ENCODE measurements around the gene GPR153. TPM values are rescaled to one million over a fixed set of nuclear protein-coding genes. Genes with fewer than 3 reads are reported as not detected.

The GPR153 gene
- total RNA-seq, 3 donors from 2014 or later (not counting 1 experiment from before 2014, with no cell fraction given), result 8.5 to 9.7 (median 8.7) TPM

- H3K27ac ChIP-seq (ENCODE audit: low read length), result no peak overlapping the region
- H3K4me1 ChIP-seq (ENCODE audit: control insufficient read depth, insufficient read depth, low read length), result peaks cover 49% of the 10 kb centered on the region
- H3K36me3 Mint-ChIP-seq, result no peaks in the 10 kb centered on the region
- no peak overlapping the region for H3K27ac Mint-ChIP-seq
- DNase-seq, result no peak
- H3K9me3 Mint-ChIP-seq, result no peaks in the 10 kb centered on the region
- TF ChIP-seq, protein P1, sequence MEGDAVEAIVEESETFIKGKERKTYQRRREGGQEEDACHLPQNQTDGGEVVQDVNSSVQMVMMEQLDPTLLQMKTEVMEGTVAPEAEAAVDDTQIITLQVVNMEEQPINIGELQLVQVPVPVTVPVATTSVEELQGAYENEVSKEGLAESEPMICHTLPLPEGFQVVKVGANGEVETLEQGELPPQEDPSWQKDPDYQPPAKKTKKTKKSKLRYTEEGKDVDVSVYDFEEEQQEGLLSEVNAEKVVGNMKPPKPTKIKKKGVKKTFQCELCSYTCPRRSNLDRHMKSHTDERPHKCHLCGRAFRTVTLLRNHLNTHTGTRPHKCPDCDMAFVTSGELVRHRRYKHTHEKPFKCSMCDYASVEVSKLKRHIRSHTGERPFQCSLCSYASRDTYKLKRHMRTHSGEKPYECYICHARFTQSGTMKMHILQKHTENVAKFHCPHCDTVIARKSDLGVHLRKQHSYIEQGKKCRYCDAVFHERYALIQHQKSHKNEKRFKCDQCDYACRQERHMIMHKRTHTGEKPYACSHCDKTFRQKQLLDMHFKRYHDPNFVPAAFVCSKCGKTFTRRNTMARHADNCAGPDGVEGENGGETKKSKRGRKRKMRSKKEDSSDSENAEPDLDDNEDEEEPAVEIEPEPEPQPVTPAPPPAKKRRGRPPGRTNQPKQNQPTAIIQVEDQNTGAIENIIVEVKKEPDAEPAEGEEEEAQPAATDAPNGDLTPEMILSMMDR (IDR thresholded peaks at IDR 0.05), result no peak
- peaks cover 0 to 7% of the 10 kb centered on the region in 2 donors for H3K27me3 Mint-ChIP-seq (ENCODE audit: low read depth in 2 of 2)
- no peak for ATAC-seq
- H3K4me3 Mint-ChIP-seq, result no peak overlapping the region
- peaks cover 11% of the 10 kb centered on the region for H3K27me3 ChIP-seq (ENCODE audit: control insufficient read depth, insufficient read depth, low read length)
- no peak overlapping the region for H3K4me3 ChIP-seq (ENCODE audit: low read length)
- intact Hi-C loops (cut with micrococcal nuclease), result no loop called here
- no peaks in the 10 kb centered on the region for H3K36me3 ChIP-seq (ENCODE audit: control insufficient read depth, insufficient read depth, low read length)
- peaks cover 33 to 40% of the 10 kb centered on the region in 2 donors for H3K4me1 Mint-ChIP-seq
- no peaks in the 10 kb centered on the region for H3K9me3 ChIP-seq (ENCODE audit: control insufficient read depth, insufficient read depth, low read length)
- WGBS (ENCODE audit: insufficient coverage), result 90% methylated on average over 6 of the region's 7 CpGs
Observed at GRCh38 chr1:6202256-6202655, 58.6 kb downstream of the GPR153 start.

GRCh38 chr1:6200188-6200809, 60.6 kb downstream of the GPR153 start:
- peaks cover 41 to 52% of the 10 kb centered on the region in 2 donors for H3K4me1 Mint-ChIP-seq
- intact Hi-C loops (cut with micrococcal nuclease), result no loop called here

GRCh38 chr1:6199298-6200187, 61.4 kb downstream of the GPR153 start, which contains the start of gene RPL22:
Gene RPL22 (minus strand): TSS chr1:6199595. CDS start chr1:6199573, 22 bp downstream.
- DNase-seq (peak; percentile 85 to 99), ATAC-seq (peak; percentile 95 to 97 (median 97))
- TF ChIP-seq, protein P1 (IDR thresholded peaks at IDR 0.05), result no peak
- Histone ChIP-seq H3K36me3 (ENCODE audit: control insufficient read depth, insufficient read depth, low read length) (peaks cover 16% of the 10 kb centered on the region), H3K9me3 (ENCODE audit: control insufficient read depth, insufficient read depth, low read length) (no peaks in the 10 kb centered on the region), H3K27ac (ENCODE audit: low read length) (peak within 1 kb of the TSS; percentile 60), H3K4me3 (ENCODE audit: low read length) (peak within 1 kb of the TSS; percentile 82), H3K4me1 (ENCODE audit: control insufficient read depth, insufficient read depth, low read length) (peaks cover 22% of the 10 kb centered on the region), H3K27me3 (ENCODE audit: control insufficient read depth, insufficient read depth, low read length) (no peaks in the 10 kb centered on the region)
- Mint-ChIP-seq H3K27ac (peak within 1 kb of the TSS; percentile 70 to 91), H3K4me1 (peaks cover 41 to 52% of the 10 kb centered on the region in 2 donors), H3K36me3 (peaks cover 9% of the 10 kb centered on the region), H3K9me3 (no peaks in the 10 kb centered on the region), H3K4me3 (peak within 1 kb of the TSS; percentile 87), H3K27me3 (ENCODE audit: low read depth in 2 of 2) (no peaks in the 10 kb centered on the region)
- intact Hi-C loops (cut with micrococcal nuclease), result no loop called here
- WGBS (ENCODE audit: insufficient coverage), result 2% methylated on average over 53 of the region's 53 CpGs

More at GRCh38 chr1:6200188-6200809, 60.6 kb downstream of the GPR153 start:
- peak overlapping the region; percentile 87 for H3K4me3 Mint-ChIP-seq
- Histone ChIP-seq H3K4me3 (ENCODE audit: low read length) (peak overlapping the region; percentile 82), H3K36me3 (ENCODE audit: control insufficient read depth, insufficient read depth, low read length) (peaks cover 12% of the 10 kb centered on the region), H3K9me3 (ENCODE audit: control insufficient read depth, insufficient read depth, low read length) (no peaks in the 10 kb centered on the region), H3K4me1 (ENCODE audit: control insufficient read depth, insufficient read depth, low read length) (peaks cover 30% of the 10 kb centered on the region), H3K27me3 (ENCODE audit: control insufficient read depth, insufficient read depth, low read length) (peaks cover 3% of the 10 kb centered on the region), H3K27ac (ENCODE audit: low read length) (peak overlapping the region; percentile 54)
- peak overlapping the region; percentile 70 to 91 for H3K27ac Mint-ChIP-seq
- TF ChIP-seq, protein P1 (IDR thresholded peaks at IDR 0.05), result no peak
- WGBS (ENCODE audit: insufficient coverage), result 91% methylated on average over 10 of the region's 10 CpGs
- peaks cover 9% of the 10 kb centered on the region for H3K36me3 Mint-ChIP-seq
- ATAC-seq (no peak), DNase-seq (no peak)
- H3K9me3 Mint-ChIP-seq, result no peaks in the 10 kb centered on the region
- no peaks in the 10 kb centered on the region for H3K27me3 Mint-ChIP-seq (ENCODE audit: low read depth in 2 of 2)
